GM23338 (cell line): Measurements from ENCODE around the gene KLC4. TPM values are rescaled to one million over a fixed set of nuclear protein-coding genes. Genes with fewer than 3 reads are reported as not detected.

Experiments
- ATAC-seq: fragments of 200-7000 bp; cut with Tn5 transposase; 3 replicates; pipeline ENCODE4 v1.9.1; 2020
- DNase-seq: peaks from one replicate; pipeline ENCODE4 v3.0.0-alpha.2; 2015; ENCODE audit warnings: low spot score
- H2AFZ ChIP-seq: fragments of 200-600 bp; sonication (generic); 2 replicates; pipeline ENCODE4 v1.8.0; 2016; ENCODE audit warnings: antibody characterized with exemption, mild to moderate bottlenecking, moderate library complexity
- H3F3A ChIP-seq: fragments of 200-600 bp; sonication (generic); replicated peaks from 2 replicates; pipeline ENCODE4 v1.8.0; 2017; ENCODE audit warnings: antibody characterized with exemption, mixed run types, low read depth
- H3K27ac ChIP-seq: fragments of 200-600 bp; sonication (generic); 2 replicates; pipeline ENCODE4 v1.6.1; 2016; ENCODE audit warnings: low read depth
- H3K27me3 ChIP-seq: fragments of 200-600 bp; sonication (generic); 2 replicates; pipeline ENCODE4 v1.8.0; 2016; ENCODE audit warnings: mild to moderate bottlenecking, mixed run types, moderate library complexity; ENCODE audit not compliant: insufficient read depth
- H3K36me3 ChIP-seq: fragments of 200-600 bp; sonication (generic); 2 replicates; pipeline ENCODE4 v1.8.0; 2016; ENCODE audit warnings: mild to moderate bottlenecking; ENCODE audit not compliant: insufficient read depth
- H3K4me1 ChIP-seq: fragments of 200-600 bp; sonication (generic); 2 replicates; pipeline ENCODE4 v1.8.0; 2016; ENCODE audit warnings: mild to moderate bottlenecking, moderate library complexity; ENCODE audit not compliant: insufficient read depth
- H3K4me2 ChIP-seq: fragments of 200-600 bp; sonication (generic); 2 replicates; pipeline ENCODE4 v1.7.1; 2017; ENCODE audit warnings: mixed run types
- H3K4me3 ChIP-seq: fragments of 200-600 bp; sonication (generic); 2 replicates; pipeline ENCODE4 v1.6.1; 2016; ENCODE audit warnings: mixed run types
- H3K79me2 ChIP-seq: fragments of 200-600 bp; sonication (generic); replicated peaks from 2 replicates; pipeline ENCODE4 v1.8.0; 2017; ENCODE audit warnings: mild to moderate bottlenecking; ENCODE audit not compliant: insufficient read depth
- H3K9me2 ChIP-seq: fragments of 200-600 bp; sonication (generic); 2 replicates; pipeline ENCODE4 v1.8.0; 2017; ENCODE audit not compliant: insufficient read depth
- H4K20me1 ChIP-seq: fragments of 200-600 bp; sonication (generic); replicated peaks from 2 replicates; pipeline ENCODE4 v1.8.0; 2017; ENCODE audit warnings: mild to moderate bottlenecking; ENCODE audit not compliant: insufficient read depth
- H3K27ac Mint-ChIP-seq: 2 replicates; pipeline ENCODE4 v1.8.0; 2020; ENCODE audit warnings: inconsistent platforms, mild to moderate bottlenecking, moderate library complexity, mixed read lengths
- H3K27me3 Mint-ChIP-seq: 3 replicates; pipeline ENCODE4 v1.8.0; 2022; ENCODE audit warnings: low read depth, mild to moderate bottlenecking, moderate library complexity, mixed read lengths, inconsistent platforms; ENCODE audit not compliant: insufficient read depth, poor library complexity
- H3K36me3 Mint-ChIP-seq: 3 replicates; pipeline ENCODE4 v1.8.0; 2021; ENCODE audit warnings: low read depth, mild to moderate bottlenecking, inconsistent platforms, moderate library complexity, mixed read lengths
- H3K4me1 Mint-ChIP-seq: 3 replicates; pipeline ENCODE4 v1.8.0; 2020; ENCODE audit warnings: mild to moderate bottlenecking, inconsistent platforms, mixed read lengths
- H3K4me3 Mint-ChIP-seq: 3 replicates; pipeline ENCODE4 v1.8.0; 2021; ENCODE audit warnings: moderate library complexity, mild to moderate bottlenecking, inconsistent platforms, mixed read lengths
- H3K9me3 Mint-ChIP-seq: 3 replicates; pipeline ENCODE4 v1.8.0; 2020; ENCODE audit warnings: moderate library complexity, mild to moderate bottlenecking, inconsistent platforms, mixed read lengths
- CTCF ChIP-seq, 2 experiments: fragments of 200-600 bp in 1 of 2; sonication (generic) in 1 of 2; conservative IDR thresholded peaks; 2 replicates each; pipeline versions ENCODE4 v1.5.1 to v1.6.1; 2016 to 2017; ENCODE audit warnings: antibody characterized with exemption in 2 of 2, low read depth in 2 of 2, mild to moderate bottlenecking in 2 of 2, moderate library complexity in 1 of 2
- EZH2 ChIP-seq: fragments of 200-600 bp; sonication (generic); IDR thresholded peaks from one replicate; pipeline ENCODE4 v1.8.0; 2017; ENCODE audit warnings: antibody characterized with exemption, mild to moderate bottlenecking, low read depth; ENCODE audit not compliant: unreplicated experiment
- EZH2phosphoT487 ChIP-seq: fragments of 200-600 bp; sonication (generic); IDR thresholded peaks from one replicate; pipeline ENCODE4 v1.8.1; 2018; ENCODE audit warnings: antibody characterized with exemption; ENCODE audit not compliant: unreplicated experiment
- JUNB ChIP-seq: IDR thresholded peaks from one replicate; pipeline ENCODE4 v1.6.1; 2016; ENCODE audit warnings: antibody characterized with exemption; ENCODE audit not compliant: unreplicated experiment
- POLR2AphosphoS5 ChIP-seq: IDR thresholded peaks from 2 replicates; pipeline ENCODE4 v1.6.1; 2016; ENCODE audit warnings: antibody characterized with exemption, low read depth
- REST ChIP-seq: IDR thresholded peaks from one replicate; pipeline ENCODE4 v1.6.1; 2018; ENCODE audit warnings: antibody characterized with exemption; ENCODE audit not compliant: unreplicated experiment
- STAT1 ChIP-seq: IDR thresholded peaks from one replicate; pipeline ENCODE4 v1.6.1; 2016; ENCODE audit warnings: antibody characterized with exemption; ENCODE audit not compliant: unreplicated experiment
- ZNF114 ChIP-seq: fragments of 250-450 bp; sonication (Bioruptor Pico); IDR thresholded peaks from 2 replicates; pipeline ENCODE4 v1.5.0; 2020; ENCODE audit warnings: mild to moderate bottlenecking, moderate library complexity
- ZNF331 ChIP-seq: fragments of 250-450 bp; sonication (Bioruptor Pico); IDR thresholded peaks from 2 replicates; pipeline ENCODE4 v1.5.0; 2020; ENCODE audit warnings: low read depth, mild to moderate bottlenecking, moderate library complexity
- polyA plus RNA-seq: library from polyadenylated mRNA; unstranded; fragments of >200 nt; fragmentation: Nextera tagmentation; extraction: Ambion mirVana; gene quantifications from 2 replicates; pipeline ENCODE4 v1.2.1, GENCODE V29; 2016
- total RNA-seq: library from RNA; depleted of rRNA; stranded (reverse); fragments of >200 nt; shearing (Covaris generic); gene quantifications from 2 replicates; pipeline ENCODE4 v1.2.3, GENCODE V29; 2014

KLC4 gene
- total and polyA plus RNA-seq, 2 experiments from 2014 or later: 14.9 to 17.4 TPM

GRCh38 chr6:43034190-43034525, 25.3 kb upstream of the KLC4 start:
- Histone ChIP-seq H3F3A (peaks cover 17% of the 10 kb centered on the region; the same call in 1 of the 2 replicates), H3K27me3 (no peaks in the 10 kb centered on the region), H3K4me2 (no peak overlapping the region), H3K27ac (no peak overlapping the region), H3K79me2 (no peaks in the 10 kb centered on the region), H3K4me1 (no peaks in the 10 kb centered on the region), H3K36me3 (peaks cover 13% of the 10 kb centered on the region), H4K20me1 (peaks cover 12% of the 10 kb centered on the region), H3K9me2 (no peaks in the 10 kb centered on the region), H2AFZ (no peak overlapping the region), H3K4me3 (no peak overlapping the region)
- peaks cover 3% of the 10 kb centered on the region for H3K27me3 Mint-ChIP-seq
- no peak overlapping the region for H3K4me3 Mint-ChIP-seq
- TF ChIP-seq ZNF331: no peak
- peak in 1 of 2 experiments; percentile 31; a peak in 1 of 4 replicates for TF ChIP-seq CTCF (conservative IDR thresholded peaks at IDR 0.05; ENCODE audit: low read depth in 2 of 2)
- TF ChIP-seq EZH2: no peak
- no peak for TF ChIP-seq JUNB
- no peak for TF ChIP-seq EZH2phosphoT487
- no peaks in the 10 kb centered on the region for H3K9me3 Mint-ChIP-seq
- peak; percentile 28 for DNase-seq
- ATAC-seq: no peak; the same call in 2 of the 3 replicates
- no peaks in the 10 kb centered on the region for H3K4me1 Mint-ChIP-seq
- H3K36me3 Mint-ChIP-seq: peaks cover 70% of the 10 kb centered on the region
- no peak overlapping the region for H3K27ac Mint-ChIP-seq

- peak; percentile 24 for ATAC-seq
- TF ChIP-seq EZH2: no peak
- no peak for TF ChIP-seq JUNB
- TF ChIP-seq ZNF331: no peak
- TF ChIP-seq STAT1: no peak
- no peak for TF ChIP-seq REST
- TF ChIP-seq ZNF114: no peak
- no peak for TF ChIP-seq EZH2phosphoT487
- no peak for TF ChIP-seq POLR2AphosphoS5
Observed at GRCh38 chr6:43035495-43036194, 23.8 kb upstream of the KLC4 start.

More at GRCh38 chr6:43035495-43036194, 23.8 kb upstream of the KLC4 start:
- no peak overlapping the region for H3K4me3 ChIP-seq
- no peaks in the 10 kb centered on the region for H3K9me2 ChIP-seq
- H4K20me1 ChIP-seq: peaks cover 6% of the 10 kb centered on the region; the same call in 1 of the 2 replicates
- H3K79me2 ChIP-seq: no peaks in the 10 kb centered on the region
- H3F3A ChIP-seq: 0 out of 2 replicates have a peak, but pooled peaks cover 8% of the 10 kb centered on the region
- 0 out of 2 replicates have a peak, but pooled peaks cover 3% of the 10 kb centered on the region for H3K36me3 ChIP-seq
- H2AFZ ChIP-seq: no peak overlapping the region
- H3K27me3 Mint-ChIP-seq: peaks cover 3% of the 10 kb centered on the region
- peaks cover 61% of the 10 kb centered on the region for H3K36me3 Mint-ChIP-seq
- no peak overlapping the region for H3K4me2 ChIP-seq
- no peak overlapping the region for H3K27ac ChIP-seq
- no peaks in the 10 kb centered on the region for H3K4me1 ChIP-seq
- H3K9me3 Mint-ChIP-seq: no peaks in the 10 kb centered on the region
- H3K4me3 Mint-ChIP-seq: no peak overlapping the region
- no peaks in the 10 kb centered on the region for H3K27me3 ChIP-seq
- no peak for DNase-seq
- no peak overlapping the region for H3K27ac Mint-ChIP-seq
- H3K4me1 Mint-ChIP-seq: no peaks in the 10 kb centered on the region
